GM21423 (cell line): ENCODE measurements around the gene ACKR2.
A peak's percentile ranks its signal among the peaks of the same experiment; 100 is the strongest.

Experiments used
- ATAC-seq: cut with Tn5 transposase; IDR thresholded peaks from one replicate; pipeline ENCODE4 v1.9.1; 2021; ENCODE audit warnings: mild to moderate bottlenecking, moderate library complexity; ENCODE audit not compliant: unreplicated experiment

ACKR2 gene, protein sequence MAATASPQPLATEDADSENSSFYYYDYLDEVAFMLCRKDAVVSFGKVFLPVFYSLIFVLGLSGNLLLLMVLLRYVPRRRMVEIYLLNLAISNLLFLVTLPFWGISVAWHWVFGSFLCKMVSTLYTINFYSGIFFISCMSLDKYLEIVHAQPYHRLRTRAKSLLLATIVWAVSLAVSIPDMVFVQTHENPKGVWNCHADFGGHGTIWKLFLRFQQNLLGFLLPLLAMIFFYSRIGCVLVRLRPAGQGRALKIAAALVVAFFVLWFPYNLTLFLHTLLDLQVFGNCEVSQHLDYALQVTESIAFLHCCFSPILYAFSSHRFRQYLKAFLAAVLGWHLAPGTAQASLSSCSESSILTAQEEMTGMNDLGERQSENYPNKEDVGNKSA

DNA sequence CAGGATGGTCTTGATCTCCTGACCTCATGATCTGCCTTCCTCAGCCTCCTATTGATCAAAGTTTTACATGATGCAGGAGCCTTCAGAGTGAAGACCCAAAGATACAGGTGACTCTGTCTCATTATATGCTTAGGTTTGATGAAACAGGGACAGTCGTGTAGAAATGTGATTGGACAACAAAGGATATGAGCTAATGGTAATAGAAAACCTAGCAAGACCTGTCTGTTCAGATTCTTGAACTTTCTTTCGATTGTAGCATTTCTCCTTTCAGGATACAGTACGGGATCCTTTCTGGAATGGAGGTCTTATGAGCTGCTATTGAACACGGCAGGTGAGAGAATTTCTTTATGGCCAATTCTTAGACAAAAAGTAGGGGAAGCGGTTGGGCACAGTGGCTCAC, at the start of gene ACKR2:
Gene ACKR2, plus strand, starts transcription at position 244 of the 400 bp plus-strand sequence. CDS start 55,058 bp downstream, outside the sequence.
- no peak for ATAC-seq

DNA sequence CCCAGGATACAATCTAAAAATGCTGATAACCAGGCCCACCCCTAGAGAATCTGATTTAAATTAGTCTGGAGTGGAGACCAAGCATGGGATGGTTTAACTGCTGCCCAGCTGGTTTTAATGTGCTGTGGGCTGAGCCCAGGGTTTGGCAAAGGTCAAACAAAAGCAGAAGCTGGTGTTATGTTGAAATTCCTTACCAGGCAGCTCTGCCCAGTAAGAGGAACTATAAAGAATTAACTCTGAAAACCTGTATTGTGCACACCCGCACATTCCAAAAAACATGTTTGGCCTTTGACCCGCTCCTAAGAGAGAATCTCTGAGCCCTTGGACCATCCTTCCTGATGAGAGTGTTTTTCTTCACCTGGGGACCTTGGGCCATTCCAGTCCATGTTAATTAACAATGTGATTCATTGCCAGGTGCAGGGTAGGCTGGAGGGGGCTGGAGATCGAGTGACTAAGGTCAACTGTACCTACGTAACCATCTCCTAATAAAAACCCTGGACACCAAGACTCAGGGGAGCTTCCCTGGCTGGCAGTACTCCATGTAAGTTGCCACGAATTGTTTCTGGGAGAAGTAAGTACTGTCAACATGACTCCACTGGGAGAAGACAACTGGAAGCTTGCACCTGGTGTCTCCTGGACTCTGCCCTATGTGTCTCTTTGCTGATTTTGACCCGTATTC, 47.1 kb upstream of the ACKR2 start:
- no peak for ATAC-seq

DNA sequence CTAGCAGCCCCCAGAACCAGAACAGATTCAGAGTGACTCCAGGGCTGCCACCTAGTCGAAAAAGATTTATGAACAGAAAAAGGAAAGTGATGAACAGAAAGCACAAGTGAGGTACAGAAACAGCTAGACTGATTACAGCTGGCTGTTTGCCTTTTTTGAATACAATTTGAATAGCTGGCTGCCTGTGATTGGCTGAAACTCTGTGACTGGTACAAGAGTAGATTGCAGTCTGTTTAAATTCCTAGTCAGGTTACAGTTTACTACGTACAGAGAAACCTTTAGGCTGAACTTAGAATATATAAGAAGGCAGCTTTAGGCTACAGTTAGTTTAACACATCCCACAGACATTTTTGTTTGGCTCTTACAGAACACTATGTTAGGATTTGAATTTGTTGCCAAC, 46.2 kb upstream of the ACKR2 start:
- no peak for ATAC-seq

DNA sequence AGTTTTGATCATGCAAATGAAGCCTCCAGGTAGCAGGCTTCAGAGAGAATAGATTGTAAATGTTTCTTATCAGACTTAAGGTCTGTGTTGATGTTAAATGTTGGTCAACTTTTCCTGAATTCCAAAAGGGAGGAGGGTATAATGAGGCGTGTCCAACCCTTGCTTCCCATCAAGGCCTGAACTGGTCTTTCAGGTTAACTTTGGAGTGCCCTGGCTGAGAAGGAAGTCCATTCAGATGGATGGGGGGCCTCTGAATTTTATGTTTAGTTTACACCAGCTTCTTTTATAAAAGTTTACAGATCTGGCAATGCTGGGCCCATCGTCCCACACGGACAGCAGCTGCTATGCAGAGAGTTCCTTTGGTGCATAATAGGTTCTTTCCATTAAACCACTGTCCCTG, 45.1 kb upstream of the ACKR2 start:
- no peak for ATAC-seq

DNA sequence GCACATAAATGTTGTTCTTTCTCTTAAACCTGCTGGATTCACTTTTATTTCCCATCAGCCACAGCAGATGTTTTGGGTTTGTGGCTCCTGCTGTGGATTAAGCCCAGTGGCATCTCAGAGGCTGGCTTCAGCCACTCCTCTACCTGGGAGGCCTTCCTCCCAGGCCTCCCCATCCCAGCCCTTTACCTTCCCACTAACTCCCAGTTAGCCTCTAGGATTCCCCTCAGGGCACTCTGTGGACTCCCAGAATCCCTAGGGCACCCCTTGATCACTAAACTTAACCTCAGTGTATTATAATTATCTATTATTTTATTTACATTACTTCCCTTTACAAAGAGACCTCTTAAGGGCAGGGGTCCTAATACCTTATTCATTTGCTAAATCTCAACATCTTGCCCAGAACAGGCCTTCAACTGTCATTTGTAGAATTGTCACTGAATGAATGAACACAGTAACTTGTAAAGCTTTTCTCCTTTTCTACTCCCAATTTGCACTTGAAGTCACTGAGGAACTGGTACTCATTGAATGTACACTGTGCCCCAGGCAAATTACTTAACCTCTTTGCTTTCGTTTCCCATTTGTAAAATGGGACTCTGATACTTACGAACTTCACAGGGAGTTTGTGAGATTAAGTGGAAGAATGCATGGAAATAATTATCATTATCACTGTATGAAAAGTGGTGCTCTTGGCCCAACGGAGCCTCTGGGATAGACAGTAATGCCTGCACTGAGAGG, 44.5 kb upstream of the ACKR2 start:
- ATAC-seq, result no peak

DNA sequence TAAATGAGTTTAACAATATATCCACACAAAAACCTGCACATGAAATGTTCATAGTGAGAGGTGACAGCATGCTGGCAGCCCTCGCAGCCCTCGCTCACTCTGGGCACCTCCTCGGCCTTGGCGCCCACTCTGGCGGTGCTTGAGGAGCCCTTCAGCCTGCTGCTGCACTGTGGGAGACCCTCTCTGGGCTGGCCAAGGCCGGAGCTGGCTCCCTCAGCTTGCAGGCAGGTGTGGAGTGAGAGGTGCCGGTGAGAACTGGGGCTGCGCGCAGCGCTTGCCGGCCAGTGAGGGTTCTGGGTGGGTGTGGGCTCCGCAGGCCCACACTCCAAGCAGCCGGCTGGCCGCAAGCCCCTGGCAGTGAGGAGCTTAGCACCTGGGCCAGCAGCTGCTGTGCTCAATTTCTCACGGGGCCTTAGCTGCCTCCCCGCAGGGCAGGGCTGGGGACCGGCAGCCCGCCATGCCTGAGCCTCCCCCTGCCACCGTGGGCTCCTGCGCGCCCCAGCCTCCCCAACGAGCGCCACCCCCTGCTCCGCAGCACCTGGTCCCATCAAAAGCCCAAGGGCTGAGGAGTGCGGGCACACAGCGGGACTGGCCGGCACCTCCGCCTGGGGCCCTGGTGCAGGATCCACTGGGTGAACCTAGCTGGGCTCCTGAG, 39.6 kb upstream of the ACKR2 start:
- ATAC-seq, result no peak

DNA sequence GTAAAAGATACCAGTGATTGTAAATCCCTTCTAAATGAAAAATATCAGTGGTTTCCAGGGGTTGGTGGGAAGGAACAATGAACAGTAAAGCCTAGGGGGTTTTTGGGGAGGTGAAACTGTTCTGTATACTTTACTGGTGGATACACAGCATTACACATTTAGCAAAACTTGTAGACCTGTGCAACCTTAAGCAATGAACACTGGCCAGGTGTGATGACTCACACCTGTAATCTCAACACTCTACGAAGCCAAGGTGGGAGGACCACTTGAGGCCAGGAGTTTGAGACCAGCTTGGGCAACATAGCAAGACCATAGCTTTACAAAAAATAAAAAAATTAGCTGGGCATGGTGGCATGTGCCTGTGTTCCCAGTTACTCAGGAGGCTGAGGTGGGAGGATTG, 38.0 kb upstream of the ACKR2 start:
- ATAC-seq, result no peak

DNA sequence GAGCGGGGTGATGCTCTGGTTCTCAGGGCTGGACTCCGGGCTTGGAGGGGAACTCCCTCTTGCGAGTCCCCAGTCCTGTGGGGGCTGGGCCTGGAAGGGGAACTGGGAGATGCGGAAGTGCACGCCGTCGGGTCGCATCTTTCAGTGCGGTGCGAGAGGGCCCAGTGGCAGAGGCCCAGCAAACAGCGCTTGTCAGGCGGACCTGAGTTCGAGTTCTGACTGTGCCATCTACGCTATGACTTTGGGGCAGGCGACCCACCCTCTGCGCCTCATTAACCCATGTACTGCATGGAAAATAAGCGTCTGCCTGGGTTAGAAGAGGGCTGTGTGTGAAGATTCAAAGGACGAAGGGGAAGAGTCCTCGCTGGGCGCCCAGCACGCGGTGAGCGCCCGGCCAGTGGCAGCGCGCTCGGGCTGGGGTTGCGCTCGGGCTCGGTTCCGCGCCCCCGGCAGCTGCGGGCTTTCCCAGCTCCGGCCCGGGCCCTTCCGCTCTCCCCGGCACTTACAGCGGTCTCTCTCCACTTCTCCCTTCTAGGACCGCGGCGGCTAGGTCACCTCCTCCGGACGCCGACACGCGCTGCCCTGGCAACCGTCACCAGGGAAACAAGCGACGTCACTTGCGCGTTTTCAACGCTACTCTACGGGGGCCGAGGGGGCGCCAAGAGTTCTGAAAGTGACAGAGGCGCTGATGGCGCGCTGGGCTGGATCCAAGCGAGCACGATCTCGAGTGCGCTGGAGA, 36.4 kb upstream of the ACKR2 start, which contains the start of gene CCDC13:
Gene CCDC13, minus strand, starts transcription at position 584 of the 739 bp plus-strand sequence. CDS start 14,908 bp downstream, outside the sequence.
- peak; percentile 99 for ATAC-seq

DNA sequence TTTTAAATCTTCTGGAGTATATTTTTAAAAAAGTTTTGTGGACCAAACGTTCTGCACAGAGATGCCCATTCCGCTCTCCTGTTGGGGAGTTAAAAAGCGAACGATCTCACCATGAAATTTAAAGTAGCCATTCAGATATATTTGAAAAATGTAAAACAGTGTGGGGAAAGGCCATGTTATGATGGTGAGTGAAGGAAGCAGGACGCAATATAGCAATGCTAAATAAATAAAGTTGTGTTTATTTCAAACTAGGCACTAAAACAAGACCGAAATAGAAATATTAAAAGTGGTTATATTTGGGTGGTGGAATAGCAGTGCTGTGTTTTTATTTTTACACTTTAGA, 35.9 kb upstream of the ACKR2 start:
- ATAC-seq, result peak; percentile 2

DNA sequence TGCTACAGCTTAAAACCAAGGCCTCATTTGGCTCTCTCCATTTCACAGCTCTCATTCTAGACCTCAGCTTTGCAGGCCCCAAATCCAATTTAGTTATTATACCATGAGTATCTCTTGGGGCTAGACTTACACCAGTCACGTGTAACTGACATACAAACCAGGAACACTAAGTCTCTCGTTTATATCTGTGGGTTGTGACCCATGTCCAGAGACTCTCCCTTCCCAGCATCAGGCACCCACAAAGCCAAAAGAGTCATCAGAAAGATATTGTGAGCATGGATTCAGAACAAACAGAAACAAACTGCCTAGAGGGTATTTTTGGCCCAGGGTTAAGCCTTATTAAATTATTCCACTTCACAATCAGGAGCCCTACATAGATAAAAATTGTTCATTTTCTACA, 30.6 kb upstream of the ACKR2 start:
- no peak for ATAC-seq

DNA sequence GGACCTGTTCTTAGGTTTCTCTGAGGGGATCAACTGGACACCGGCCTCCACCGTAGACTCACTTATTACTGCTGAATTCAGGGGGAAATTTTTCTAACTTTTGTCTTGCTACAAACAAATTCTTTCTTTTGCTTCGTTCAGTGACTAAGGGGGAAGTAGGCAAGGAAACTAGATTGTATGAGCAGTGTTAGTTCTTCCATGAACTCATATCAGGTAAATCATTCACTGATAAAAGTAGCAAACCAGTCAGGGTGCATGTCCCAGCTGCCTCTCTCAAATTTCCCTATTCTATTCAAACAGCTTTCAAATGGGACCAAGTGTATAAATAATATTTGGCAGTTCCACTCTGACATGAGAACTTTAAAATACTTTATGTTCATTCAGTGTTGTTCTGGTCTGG, 28.8 kb upstream of the ACKR2 start:
- no peak for ATAC-seq

DNA sequence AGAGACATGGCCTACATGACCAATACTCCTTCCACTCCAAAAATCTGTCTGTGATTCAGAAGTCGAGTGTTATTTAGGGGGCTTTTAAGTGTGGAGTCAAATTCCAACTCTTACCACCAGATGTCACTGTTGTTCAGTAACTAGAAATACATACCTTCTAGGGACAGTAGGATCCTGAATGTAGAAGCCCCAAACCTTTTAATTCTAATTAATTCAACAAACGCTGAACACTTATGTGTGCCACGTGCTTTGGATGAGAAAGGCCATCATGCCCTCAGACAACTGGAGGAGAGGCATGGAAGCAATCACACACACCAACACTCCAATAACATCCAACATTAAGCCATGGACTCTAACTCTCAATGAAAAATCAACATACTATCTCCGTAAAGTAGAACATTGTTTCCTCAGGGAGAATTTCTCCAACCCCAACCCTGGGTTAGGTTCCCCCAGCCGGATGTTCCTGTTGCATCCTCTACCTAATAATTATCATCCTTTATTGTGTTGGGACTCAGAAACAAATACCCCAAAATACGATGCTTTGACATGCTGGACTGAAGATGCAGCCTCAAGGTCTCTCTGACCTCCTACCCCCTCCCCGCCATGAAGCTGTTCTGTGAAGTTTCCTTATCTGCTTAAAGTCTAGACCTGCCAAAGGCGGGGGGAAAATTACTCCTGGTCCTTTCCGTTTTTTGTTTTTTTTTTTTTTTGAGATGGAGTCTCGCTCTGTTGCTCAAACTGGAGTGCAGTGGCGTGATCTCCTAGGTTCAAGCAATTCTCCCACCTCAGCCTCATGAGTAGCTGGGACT, 28.1 kb upstream of the ACKR2 start:
- no peak for ATAC-seq

DNA sequence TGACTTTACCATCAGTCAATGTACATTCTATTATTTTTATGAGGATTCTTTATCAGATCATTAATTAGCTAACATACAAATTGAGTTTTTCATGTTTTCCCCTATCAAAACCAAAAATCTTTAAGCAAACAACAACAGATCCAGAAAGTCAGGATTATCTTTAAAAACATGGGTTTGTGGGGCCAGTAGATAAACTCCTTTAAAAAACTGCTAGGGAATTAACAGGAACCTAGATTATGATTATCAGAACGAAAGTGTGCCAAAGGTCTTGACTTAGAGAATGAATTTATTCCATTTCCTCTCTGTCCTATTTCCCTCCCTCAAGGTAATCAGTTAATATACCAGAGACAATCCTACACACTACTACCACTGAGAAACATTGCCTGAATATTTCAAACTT, 23.0 kb upstream of the ACKR2 start:
- no peak for ATAC-seq

DNA sequence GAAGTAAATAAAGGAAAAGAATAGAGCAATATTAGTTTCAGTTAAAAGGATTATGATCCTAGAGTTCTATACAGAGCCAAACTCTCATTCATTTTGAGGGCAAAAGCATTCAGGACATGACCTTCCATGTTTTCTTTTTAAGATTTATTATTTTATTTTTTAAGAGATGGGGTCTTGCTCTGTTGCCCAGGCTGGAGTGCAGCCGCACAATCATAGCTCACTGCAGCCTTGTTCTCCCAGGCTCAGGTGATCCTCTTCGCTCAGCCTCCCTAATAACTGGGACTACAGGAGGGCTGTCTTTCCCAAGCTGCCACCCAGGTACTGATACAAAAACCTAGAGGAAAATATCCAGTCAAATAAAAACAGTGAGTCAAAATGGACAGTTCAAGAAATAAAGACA, 22.6 kb upstream of the ACKR2 start:
- ATAC-seq, result no peak

DNA sequence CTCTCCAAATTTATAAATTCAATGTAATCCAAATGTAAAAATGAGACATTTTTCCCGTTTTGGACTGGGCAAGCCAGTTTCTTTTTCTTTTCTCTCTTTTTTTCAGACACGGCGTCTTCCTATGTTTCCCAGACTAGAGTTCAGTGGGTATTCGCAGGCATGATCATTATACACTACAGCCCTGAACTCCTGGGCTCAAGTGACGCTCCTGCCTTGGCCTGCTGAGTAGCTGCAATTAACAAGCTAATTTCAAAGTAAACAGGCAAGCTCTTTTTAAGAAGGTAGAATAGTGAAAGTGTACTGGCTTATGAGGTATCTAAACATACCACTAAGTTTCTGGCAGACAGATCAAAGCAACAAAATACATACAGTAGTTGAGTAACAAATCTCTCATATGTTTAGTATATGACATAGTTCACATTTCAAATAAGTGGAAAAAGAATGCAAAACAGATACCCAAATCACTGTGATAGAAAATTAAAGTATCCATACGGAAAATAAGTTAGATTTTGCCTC, 18.5 kb upstream of the ACKR2 start:
- no peak for ATAC-seq

DNA sequence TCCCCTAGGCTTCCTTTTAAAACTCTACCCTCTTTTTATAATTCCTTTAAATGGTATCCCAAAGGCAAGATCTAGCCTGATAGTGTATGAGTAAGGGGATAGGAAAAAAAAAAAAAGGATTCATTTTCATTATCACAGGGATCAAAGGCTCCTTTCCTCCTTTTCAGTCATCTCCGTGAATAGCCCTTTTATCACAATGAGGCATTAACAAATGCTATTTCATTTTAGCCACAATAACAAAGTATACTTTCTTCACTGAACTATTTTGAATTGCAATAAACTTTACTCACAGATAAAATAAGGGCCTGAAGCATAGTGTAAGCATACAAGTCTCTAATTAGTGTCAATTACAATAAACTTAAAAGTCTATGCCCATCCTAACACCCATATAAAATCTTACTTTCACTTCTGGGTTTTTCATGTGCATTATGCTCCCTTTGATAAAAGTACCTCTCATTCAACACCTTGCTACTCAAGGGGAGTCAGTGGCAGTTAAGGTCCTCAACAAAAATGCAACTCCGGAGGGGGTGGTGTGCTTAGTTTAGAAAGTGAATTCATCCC, 13.5 kb upstream of the ACKR2 start:
- no peak for ATAC-seq

DNA sequence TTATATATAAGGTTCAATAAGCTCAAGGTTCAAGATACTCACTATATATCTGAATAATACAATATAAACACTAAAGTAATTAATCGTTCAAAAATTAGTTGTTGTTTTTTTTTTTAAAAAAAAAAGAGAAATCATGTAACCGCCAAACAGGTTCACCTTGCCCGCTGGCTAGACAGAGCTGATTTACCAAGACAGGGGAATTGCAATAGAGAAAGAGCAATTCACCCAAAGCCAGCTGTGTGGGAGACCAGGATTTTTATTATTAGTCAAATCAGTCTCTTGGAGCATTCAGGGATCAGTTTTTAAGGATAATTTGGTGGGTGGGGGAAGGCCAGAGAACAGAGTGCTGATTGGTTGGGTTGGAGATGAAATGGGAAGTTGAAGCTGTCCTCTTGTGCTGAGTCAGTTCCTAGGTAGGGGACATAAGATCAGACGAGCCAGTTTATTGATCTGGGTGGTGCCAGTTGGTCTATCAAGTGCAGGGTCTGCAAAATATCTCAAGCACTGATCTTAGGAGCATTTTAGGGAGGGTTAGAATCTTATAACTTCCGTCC, 12.8 kb upstream of the ACKR2 start:
- ATAC-seq, result no peak

DNA sequence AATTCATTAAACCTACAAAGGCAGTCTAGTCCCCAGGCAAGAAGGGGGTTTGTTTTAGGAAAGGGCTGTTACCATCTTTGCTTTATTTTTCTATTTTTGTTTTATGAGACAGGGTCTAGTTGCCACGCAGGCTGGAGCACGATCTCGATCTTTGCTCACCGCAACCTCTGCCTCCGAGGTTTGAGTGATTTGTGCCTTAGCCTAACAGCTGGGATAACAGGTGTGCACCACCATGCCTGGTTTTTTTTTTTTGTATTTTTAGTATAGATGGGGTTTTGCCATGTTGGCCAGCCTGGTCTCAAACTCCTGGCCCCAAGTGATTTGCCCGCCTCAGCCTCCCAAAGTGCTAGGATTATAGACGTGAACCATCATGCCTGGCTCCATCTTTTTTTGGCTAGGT, 9.9 kb upstream of the ACKR2 start:
- no peak for ATAC-seq

DNA sequence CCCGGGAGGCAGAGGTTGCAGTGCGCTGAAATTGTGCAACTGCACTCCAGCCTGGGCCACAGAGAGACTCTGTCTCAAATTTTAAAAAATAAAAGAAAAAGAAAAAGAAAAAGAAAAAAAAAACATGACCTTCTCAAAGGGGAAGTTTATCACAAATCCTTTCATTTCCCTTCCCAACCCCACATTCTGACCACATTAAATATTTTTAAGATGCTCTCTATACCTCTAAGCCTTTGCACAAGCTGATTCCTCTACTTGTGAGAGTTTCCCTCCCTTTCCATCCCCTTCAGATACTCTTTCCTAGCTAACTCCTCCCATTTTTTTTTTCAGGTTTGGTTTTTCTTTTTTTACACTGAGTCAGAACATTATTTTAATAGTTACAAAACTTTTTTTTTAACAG, 9.0 kb upstream of the ACKR2 start:
- no peak for ATAC-seq
